SU-DHL-6 (cell line): Measurements from ENCODE around the gene RPS6KL1.

Source experiments
- H2AFZ ChIP-seq: fragments of 200-600 bp; sonication (generic); 2 replicates; pipeline ENCODE4 v1.6.1; 2014; ENCODE audit warnings: low read depth, mild to moderate bottlenecking, moderate library complexity, mixed read lengths, antibody characterized with exemption, low read length; ENCODE audit not compliant: severe bottlenecking
- H3F3A ChIP-seq: fragments of 200-600 bp; shearing (Covaris generic); 2 replicates; pipeline ENCODE4 v1.6.0; 2016; ENCODE audit warnings: antibody characterized with exemption, mild to moderate bottlenecking; ENCODE audit not compliant: insufficient read depth
- H3K27ac ChIP-seq: fragments of 200-600 bp; sonication (generic); 2 replicates; pipeline ENCODE4 v1.5.1; 2016; ENCODE audit warnings: low read depth, mild to moderate bottlenecking, low read length, moderate library complexity, mixed read lengths
- H3K27me3 ChIP-seq: fragments of 200-600 bp; sonication (generic), shearing (Covaris generic); 2 replicates; pipeline ENCODE4 v1.6.0; 2014; ENCODE audit warnings: mild to moderate bottlenecking, low read length
- H3K36me3 ChIP-seq: fragments of 200-600 bp; sonication (generic); 2 replicates; pipeline ENCODE4 v1.6.1; 2014; ENCODE audit warnings: mild to moderate bottlenecking, low read length, mixed read lengths
- H3K4me2 ChIP-seq: fragments of 300-600, 200-600 bp; shearing (Covaris generic), sonication (generic); 2 replicates; pipeline ENCODE4 v1.6.0; 2014; ENCODE audit warnings: low read length, low read depth, mild to moderate bottlenecking; ENCODE audit not compliant: poor library complexity, severe bottlenecking
- H3K4me3 ChIP-seq: fragments of 200-600 bp; sonication (generic); 2 replicates; pipeline ENCODE4 v1.5.1; 2014; ENCODE audit warnings: antibody characterized with exemption, low read length, mild to moderate bottlenecking, mixed read lengths; ENCODE audit not compliant: insufficient read depth, poor library complexity, severe bottlenecking
- H3K79me2 ChIP-seq: fragments of 200-600 bp; sonication (generic); 2 replicates; pipeline ENCODE4 v1.6.1; 2014; ENCODE audit warnings: mild to moderate bottlenecking, low read length, moderate library complexity; ENCODE audit not compliant: insufficient read depth
- H3K9ac ChIP-seq: fragments of 200-600 bp; sonication (generic); 2 replicates; pipeline ENCODE4 v1.7.0; 2014; ENCODE audit warnings: mild to moderate bottlenecking, low read length
- H3K9me2 ChIP-seq: fragments of 200-600 bp; sonication (generic); replicated peaks from 2 replicates; pipeline ENCODE4 v1.6.1; 2014; ENCODE audit warnings: low read length; ENCODE audit not compliant: insufficient read depth
- H3K9me3 ChIP-seq: fragments of 200-600 bp; sonication (generic); 2 replicates; pipeline ENCODE4 v1.6.1; 2014; ENCODE audit warnings: low read length, mixed read lengths; ENCODE audit not compliant: insufficient read depth
- H4K20me1 ChIP-seq: fragments of 200-600 bp; sonication (generic); 2 replicates; pipeline ENCODE4 v1.6.1; 2014; ENCODE audit warnings: low read depth, mild to moderate bottlenecking, antibody characterized with exemption, low read length, moderate library complexity, mixed read lengths
- CTCF ChIP-seq: fragments of 200-600 bp; sonication (generic); IDR thresholded peaks from one replicate; pipeline ENCODE4 v1.5.1; 2017; ENCODE audit warnings: antibody characterized with exemption, mild to moderate bottlenecking, low read length, moderate library complexity; ENCODE audit not compliant: insufficient read depth, poor library complexity, severe bottlenecking
- EZH2phosphoT487 ChIP-seq: fragments of 200-600 bp; sonication (generic), shearing (Covaris generic); conservative IDR thresholded peaks from 2 replicates; pipeline ENCODE4 v1.6.1; 2018; ENCODE audit warnings: mild to moderate bottlenecking, antibody characterized with exemption, low read length, moderate library complexity, mixed read lengths

RPS6KL1 gene

DNA sequence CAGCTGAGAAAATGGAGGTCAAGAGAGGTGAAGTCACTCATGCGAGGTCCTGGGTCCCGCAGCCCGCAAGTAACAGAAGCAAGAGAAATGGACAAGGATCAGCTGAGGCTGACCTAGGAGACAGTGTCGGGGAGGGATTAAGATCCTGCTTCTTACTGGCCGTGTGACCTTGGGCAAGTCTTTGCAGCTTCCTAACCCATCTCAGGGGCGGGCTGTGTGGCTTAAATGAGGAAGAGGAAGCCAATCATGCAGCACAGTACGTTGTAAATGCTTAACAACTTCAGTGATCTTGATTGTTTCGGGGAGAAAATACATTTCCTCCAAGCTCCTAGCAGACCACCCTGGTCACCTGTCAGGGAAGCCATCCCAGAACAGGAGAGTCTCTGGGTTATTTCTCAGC is 39.4 kb upstream of the RPS6KL1 start:
- no peak for TF ChIP-seq EZH2phosphoT487
- no peak for TF ChIP-seq CTCF
- H4K20me1 ChIP-seq, result no peaks in the 10 kb centered on the region
- H3K79me2 ChIP-seq, result no peaks in the 10 kb centered on the region
- no peaks in the 10 kb centered on the region for H3K27me3 ChIP-seq
- H3F3A ChIP-seq, result no peaks in the 10 kb centered on the region
- H3K9me2 ChIP-seq, result no peaks in the 10 kb centered on the region
- H3K4me3 ChIP-seq, result no peak overlapping the region
- peak overlapping the region; percentile 34 for H3K4me2 ChIP-seq
- peak overlapping the region; percentile 19; the same call in 1 of the 2 replicates for H3K9ac ChIP-seq
- no peak overlapping the region for H3K27ac ChIP-seq
- H2AFZ ChIP-seq, result peak overlapping the region; percentile 59
- H3K9me3 ChIP-seq, result no peaks in the 10 kb centered on the region
- H3K36me3 ChIP-seq, result no peaks in the 10 kb centered on the region

DNA sequence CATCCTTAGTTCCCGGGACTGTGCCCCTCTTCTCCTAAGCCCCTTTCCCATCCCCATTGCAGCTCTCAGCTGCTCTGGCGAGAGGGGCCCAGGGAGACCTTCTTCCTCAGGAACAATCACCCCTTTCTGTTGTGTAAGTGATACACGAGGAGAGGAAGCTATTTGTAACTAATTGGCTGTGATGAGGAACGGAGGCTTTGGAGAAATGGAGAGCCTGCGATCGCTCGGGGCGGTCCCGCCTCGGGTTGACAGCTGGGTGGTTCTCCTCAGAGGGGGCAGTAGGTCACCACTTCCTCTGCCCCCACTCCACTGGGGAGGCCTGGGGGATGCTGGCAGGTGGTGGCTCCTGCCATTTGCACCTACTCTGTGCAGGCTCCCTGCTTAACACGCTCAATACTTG is 39.0 kb upstream of the RPS6KL1 start:
- Histone ChIP-seq H3K9ac (0 out of 2 replicates have a peak overlapping the region, but pooled peaks have one; percentile 19), H3K27me3 (no peaks in the 10 kb centered on the region), H4K20me1 (no peaks in the 10 kb centered on the region), H2AFZ (peak overlapping the region; percentile 59), H3F3A (no peaks in the 10 kb centered on the region), H3K9me2 (no peaks in the 10 kb centered on the region), H3K9me3 (no peaks in the 10 kb centered on the region), H3K4me2 (peak overlapping the region; percentile 34), H3K79me2 (no peaks in the 10 kb centered on the region), H3K4me3 (no peak overlapping the region), H3K36me3 (no peaks in the 10 kb centered on the region), H3K27ac (no peak overlapping the region)
- TF ChIP-seq EZH2phosphoT487, result no peak
- TF ChIP-seq CTCF, result no peak

- no peaks in the 10 kb centered on the region for H3K36me3 ChIP-seq
- H4K20me1 ChIP-seq, result no peaks in the 10 kb centered on the region
- no peak for TF ChIP-seq CTCF
- no peak for TF ChIP-seq EZH2phosphoT487
- no peak overlapping the region for H2AFZ ChIP-seq
- H3K9ac ChIP-seq, result no peak overlapping the region
- H3K27ac ChIP-seq, result no peak overlapping the region
- no peaks in the 10 kb centered on the region for H3F3A ChIP-seq
- H3K4me2 ChIP-seq, result no peak overlapping the region
- no peaks in the 10 kb centered on the region for H3K79me2 ChIP-seq
- no peaks in the 10 kb centered on the region for H3K27me3 ChIP-seq
- no peaks in the 10 kb centered on the region for H3K9me2 ChIP-seq
- H3K4me3 ChIP-seq, result no peak overlapping the region
- H3K9me3 ChIP-seq, result no peaks in the 10 kb centered on the region
Observed at GRCh38 chr14:74961238-74961911, 38.3 kb upstream of the RPS6KL1 start.
